Measurements from ENCODE around the gene NTRK1.

DNA sequence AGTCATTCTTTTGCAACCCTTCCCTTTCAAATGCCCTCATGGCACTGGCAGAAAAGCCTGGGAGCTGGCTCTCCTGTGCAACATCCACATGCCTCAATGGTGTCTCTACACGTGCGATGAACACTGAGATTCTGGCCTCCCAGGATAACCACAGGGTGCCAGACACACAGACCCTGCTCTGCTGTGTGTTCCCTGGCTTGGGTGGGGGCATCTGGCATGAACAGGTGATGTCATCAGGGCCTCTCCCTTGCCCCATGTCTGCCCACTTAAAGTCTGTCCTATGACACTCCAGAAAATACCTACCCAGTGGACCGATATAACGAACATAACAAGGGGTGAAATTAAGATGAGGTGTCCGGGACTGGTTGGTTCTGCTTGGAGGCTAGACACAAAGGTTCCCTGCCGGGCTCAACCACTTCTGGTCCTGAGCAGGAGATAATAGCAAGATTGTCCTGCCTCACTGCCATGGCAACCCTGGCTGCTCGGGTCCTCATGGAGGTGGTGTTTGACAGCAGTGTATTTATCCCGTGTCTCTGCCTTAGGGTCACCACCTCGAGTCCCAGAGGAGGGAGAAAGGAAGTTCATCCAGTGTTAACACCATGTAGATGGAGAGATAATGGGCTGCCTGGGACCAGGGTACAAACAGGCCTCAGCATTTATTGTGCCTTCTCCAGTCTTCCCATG is 21.1 kb upstream of the NTRK1 start:
- TF ChIP-seq SP1 (IDR thresholded peaks at IDR 0.05) (no peak), FOXK2 (IDR thresholded peaks at IDR 0.05) (no peak), SUZ12 (IDR thresholded peaks at IDR 0.05) (no peak), ARNT (IDR thresholded peaks at IDR 0.05) (no peak), FOXM1 (IDR thresholded peaks at IDR 0.05; ENCODE audit: borderline replicate concordance) (no peak), BHLHE40 (IDR thresholded peaks at IDR 0.05; ENCODE audit: borderline replicate concordance) (no peak), NFRKB (IDR thresholded peaks at IDR 0.05) (no peak), TARDBP (IDR thresholded peaks at IDR 0.05) (no peak), ZNF384 (IDR thresholded peaks at IDR 0.05) (no peak), LEF1 (IDR thresholded peaks at IDR 0.05; ENCODE audit: borderline replicate concordance) (no peak), ELF4 (IDR thresholded peaks at IDR 0.05) (no peak)
- TF ChIP-seq, protein P1, sequence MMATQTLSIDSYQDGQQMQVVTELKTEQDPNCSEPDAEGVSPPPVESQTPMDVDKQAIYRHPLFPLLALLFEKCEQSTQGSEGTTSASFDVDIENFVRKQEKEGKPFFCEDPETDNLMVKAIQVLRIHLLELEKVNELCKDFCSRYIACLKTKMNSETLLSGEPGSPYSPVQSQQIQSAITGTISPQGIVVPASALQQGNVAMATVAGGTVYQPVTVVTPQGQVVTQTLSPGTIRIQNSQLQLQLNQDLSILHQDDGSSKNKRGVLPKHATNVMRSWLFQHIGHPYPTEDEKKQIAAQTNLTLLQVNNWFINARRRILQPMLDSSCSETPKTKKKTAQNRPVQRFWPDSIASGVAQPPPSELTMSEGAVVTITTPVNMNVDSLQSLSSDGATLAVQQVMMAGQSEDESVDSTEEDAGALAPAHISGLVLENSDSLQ (IDR thresholded peaks at IDR 0.05) = no peak
